HG02852 (cell line): ENCODE data around the gene FCRLA.

Experiments
- ATAC-seq: cut with Tn5 transposase; IDR thresholded peaks from one replicate; pipeline ENCODE4 v1.9.1; 2021; ENCODE audit warnings: mild to moderate bottlenecking, moderate library complexity; ENCODE audit not compliant: unreplicated experiment

FCRLA gene

DNA sequence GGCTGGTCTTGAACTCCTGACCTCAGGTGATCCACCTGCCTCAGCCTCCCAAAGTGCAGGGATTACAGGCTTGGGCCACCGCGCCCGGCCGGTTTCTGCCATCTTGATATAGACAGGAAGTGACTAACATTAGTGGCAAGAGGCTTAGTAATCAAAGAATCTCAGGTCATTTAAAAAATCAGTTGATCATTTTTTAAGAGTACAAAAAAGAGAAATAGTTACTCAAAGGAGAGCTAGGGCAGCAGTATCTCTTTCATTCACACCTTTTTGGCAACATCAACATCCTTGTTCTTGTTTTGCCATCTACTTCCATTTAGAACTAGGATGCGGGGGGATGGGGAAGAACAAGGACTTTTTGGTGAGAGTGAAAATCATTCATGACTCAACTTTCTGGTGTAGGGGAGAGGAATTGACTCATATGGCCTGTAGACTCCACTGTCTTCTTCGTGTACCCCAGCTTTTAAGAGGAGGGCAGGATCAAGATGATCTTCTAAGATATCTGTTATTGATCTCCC lies 23.1 kb downstream of the FCRLA start:
- ATAC-seq, result no peak

DNA sequence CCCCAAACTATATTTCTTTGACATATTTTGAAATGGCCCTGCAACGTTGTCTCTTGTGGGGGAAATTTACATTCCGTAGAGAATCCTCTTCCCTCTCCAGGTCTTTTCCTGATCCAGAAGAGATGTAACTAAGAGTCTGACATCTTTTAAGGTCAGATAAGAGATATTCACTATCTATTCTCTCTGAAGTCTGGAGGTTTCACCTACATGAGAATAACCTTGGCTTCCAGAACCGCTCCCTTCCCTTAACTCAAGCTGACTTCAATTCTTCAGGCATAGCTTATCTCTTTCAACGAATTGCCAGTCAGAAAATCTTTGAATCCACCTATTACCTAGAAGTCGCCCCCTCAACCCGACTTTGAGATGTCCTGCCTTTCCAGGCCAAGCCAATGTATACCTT lies 24.2 kb downstream of the FCRLA start:
- no peak for ATAC-seq

DNA sequence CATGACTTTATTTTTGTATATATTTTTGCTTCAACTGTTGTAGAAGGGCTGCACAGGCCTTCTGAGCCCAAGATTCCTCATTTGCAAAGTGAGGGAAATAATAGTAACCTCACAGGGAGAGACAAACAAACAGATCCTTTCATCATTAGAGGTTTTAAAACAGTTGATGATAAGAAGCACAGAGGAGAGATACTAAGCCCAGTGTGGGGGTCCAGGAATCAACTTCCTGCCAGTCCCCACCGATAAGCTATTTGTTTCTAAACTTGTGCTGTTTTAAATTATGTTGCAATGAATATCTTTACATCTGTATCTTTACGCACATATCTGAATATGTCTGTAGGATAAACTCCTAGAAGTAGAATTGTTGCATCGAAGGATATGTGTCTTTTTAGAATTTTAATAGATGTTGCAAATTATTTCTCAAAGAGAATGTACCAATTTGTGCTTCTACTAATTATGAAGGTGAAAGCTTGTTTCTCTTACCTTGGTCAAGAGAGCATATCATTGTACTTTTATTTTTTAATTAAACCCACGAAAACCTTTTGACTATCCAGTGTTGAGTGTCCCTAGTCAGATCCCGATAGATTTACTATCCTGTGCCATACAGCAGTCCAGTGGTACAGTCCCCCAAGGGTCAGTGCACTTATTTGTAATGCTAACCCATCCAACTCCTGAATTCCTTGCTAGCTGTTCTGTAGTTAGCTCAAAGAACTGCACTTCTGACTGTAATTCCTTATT lies 25.1 kb downstream of the FCRLA start:
- no peak for ATAC-seq

DNA sequence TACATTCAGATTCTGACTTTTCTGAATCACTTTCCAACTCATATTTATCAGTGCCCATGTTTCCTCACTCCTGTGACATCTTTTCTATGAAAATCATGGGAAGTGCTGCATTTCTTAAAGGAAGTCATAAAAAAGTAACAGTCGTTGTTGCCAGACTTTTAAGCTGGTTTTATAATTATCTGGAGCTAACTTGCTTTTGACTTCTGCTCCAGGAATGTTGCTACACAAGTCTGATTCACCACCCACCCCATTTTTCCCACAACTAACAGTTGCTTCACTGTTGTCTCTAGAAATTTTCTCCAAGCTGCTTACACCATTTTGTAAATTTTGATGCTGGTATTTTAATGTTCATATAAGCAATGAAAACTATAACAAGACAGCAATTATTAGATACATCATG lies 26.5 kb downstream of the FCRLA start:
- ATAC-seq, result no peak

DNA sequence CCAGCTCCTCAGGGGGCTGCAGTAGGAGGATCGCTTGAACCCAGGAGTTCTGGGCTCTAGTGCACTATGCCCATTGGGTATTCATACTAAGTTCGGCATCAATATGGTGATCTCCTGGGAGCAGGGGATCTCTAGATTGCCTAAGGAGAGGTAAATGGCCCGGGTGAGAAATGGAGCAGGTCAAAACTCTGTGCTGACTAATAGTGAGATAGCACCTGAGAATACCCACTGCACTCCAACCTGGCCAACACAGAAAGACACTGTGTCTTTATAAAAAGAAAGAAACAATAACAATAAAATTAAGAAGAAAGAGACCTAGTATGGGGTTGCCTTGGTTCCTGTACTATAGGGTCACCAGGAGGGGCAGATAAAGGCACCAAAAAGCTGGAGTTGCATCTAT lies 28.8 kb downstream of the FCRLA start:
- ATAC-seq, result no peak

DNA sequence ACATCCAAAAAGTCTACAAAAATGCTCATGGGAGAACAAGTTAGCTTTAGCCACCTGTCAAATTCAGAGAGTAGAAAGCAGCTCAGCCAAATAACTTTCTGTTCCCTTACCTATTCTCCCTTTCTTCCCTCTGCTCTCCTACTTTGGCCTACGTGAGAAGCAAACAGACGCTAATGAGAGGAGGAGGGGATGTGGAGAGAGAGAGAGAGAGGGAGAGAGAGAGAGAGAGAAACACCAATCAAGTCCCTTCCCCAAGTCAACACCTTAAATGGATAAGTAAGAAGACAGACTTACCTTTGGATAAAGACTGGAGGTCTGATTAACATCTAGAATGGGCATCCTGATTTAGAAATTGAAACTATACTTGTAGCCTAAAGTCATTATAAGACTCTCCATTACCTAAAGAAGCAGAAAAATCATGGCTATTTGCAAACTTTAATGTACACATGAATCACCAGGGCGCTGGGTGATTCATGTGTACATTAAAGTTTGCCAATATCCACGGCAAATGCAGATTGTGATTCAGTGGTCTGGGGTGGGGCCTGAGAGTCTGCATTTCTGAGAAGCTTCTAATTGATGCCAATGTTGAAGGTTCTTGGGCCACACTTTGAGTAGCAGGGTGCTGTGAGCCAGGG lies 29.4 kb downstream of the FCRLA start:
- ATAC-seq, result no peak

DNA sequence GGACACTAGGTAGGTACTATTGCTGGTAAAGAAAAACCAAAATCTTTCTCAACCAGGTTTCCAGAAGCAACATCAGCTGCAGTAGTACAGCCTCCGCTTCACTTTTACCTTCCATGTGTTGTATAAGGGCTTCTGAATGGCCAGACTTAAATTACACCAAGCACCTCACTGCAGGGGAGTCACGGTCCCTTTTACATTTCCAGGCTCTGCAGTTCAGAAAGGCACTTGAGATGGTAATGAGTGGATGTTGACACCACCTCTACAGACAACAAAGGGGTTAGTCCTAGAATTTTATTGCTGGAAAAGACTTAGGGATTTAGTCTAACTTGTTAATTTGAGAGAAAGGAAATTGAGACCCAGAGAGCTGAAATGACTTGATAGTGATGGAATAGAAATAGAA lies 30.6 kb downstream of the FCRLA start:
- no peak for ATAC-seq

DNA sequence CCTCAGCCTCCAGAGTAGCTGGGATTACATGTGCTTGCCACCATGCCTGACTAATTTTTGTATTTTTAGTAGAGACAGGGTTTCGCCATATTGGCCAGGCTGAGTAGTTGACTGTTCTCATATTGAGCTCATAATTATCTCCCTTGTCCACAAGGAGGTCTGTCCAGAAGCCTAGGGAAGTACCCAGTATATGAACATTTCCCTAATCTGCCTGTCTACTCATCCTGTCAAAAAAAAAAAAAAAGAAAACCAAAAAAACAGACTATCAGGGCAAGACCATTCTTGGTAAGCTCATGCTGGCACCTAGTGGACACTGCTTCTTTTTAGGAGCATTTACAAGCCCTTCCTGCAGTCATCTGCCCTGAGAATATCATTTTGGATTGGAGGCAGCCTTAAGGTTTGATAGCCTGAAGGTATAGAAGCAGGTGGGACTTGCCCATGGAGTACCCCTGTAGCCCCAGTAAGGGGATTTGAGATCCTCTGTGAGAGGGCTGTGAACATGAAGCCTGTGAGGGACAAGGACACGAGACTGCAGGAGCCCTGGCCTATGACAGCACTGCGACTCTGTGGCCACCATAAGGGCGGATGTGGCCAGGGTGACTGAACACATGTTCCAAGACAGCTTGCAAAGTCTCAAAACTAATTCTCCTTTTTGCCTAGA lies 31.7 kb downstream of the FCRLA start:
- peak; percentile 62 for ATAC-seq

DNA sequence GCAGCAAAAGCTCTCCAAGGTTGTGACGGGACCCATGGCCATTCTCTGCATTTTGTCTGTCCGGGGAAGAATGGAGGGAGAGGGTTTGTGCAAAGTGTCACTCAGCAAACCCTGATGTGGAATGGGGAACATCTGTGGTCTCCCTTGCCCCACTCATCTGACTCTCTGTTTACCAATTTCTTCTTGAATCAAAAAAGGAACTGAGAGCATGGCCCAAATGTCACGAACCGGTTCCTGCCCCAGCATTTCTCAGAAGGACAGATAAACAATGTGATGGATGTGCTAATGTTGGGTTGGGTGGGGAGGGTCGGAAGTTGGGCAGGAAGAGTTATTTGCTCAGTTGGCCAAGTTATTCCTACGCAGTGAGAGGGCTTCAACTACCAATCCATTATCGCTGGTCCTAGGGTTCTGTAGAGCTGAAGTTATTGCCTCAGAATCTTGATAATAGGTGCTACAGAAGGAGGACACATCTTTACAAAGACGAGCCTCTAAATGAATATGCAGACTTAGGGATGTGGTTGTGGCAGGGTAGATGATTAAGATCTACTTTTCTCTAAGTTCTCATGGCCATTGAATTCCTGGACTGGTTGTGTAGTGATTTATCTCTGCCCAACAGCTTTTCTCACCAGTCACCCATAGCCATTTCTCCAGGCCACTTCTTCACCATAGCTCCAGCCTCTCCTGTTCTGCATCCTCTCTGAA lies 33.0 kb downstream of the FCRLA start:
- ATAC-seq, result no peak

DNA sequence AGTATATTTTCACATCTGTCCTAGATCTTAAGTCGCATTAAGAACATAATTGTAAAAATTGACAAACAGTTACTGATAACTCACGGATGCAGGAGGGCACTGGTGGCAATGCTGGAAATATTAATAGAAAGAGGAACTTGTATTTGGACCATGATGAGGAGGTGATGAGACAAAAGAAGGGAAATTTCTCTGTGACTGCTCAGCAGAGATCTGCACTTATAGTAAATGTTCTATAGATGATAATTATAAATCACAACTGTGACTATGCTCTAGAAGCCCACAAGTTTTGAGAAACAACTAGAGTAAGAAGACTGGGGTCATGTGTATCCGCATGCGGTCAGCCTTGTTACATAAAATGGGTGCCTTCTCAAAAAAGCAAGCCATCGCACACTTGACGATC lies 33.9 kb downstream of the FCRLA start:
- ATAC-seq, result no peak

DNA sequence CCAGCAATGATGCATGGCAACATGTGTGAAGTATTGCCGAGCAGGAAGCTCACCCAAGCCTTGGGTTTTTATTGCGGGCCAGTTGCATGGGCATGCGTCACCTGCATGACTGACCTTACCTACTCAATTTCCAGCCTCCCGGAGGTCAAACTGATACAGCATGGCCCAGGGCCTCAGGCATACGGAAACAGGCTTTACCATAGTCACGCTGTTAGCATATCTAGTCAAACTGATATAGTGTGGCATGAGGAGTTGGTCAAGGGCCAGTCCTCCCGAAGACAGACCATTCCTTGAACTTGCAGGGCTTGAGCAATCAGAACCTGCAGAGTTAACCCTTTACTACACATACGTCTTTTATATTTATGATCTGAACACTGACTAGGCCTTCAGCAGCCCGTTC lies 36.2 kb downstream of the FCRLA start:
- no peak for ATAC-seq

DNA sequence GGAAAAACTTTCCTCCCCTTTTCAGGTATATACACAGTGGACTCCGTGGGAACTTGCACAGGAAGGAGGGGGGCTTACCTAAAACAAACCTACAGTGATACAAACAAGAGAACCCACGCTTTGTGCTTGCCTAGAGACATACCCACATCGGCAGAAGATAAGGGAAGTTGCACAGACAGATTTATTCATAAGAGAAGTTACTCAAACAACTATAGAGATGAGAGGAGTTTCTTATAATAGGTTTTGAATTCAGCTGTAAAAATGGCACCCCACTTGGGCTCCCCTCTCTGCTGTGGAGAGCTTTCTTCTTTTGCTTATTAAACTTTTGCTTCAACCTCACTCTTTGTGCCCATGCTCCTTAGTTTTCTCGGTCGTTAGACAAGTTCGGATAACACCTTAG lies 40.8 kb downstream of the FCRLA start:
- no peak for ATAC-seq

DNA sequence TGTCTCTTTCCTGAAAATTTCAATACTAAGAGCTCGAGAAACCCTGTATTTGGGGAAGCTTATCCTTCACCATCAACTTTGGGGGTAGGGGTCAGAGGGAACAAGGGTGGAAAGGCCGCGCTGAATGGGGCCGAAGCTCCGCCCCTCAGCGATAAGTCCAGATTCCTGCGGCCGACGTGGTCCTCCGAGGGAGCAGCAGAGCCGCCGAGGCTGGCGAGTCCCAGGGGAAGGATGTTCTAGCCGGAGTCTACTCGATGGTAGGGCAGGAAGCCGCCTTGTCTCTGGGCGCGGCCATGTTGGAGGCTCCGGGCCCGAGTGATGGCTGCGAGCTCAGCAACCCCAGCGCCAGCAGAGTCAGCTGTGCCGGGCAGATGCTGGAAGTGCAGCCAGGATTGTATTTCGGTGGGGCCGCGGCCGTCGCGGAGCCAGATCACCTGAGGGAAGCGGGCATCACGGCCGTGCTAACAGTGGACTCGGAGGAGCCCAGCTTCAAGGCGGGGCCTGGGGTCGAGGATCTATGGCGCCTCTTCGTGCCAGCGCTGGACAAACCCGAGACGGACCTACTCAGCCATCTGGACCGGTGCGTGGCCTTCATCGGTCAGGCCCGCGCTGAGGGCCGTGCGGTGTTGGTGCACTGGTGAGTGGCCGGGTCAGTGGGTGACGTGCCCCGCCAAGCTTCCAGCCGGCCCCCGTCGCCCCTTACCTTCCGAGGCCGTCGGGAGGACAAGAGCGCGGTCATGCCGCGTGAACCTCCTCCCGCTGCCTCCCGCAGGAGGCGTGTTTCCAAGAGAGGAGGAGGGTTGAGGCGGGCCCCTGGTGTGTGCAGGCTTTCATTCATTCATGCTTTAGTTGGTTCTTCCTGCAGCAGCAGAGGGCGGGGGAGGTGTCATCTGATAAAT lies 42.7 kb downstream of the FCRLA start, which contains the start of gene DUSP12:
Gene DUSP12 (plus strand): TSS at position 278 of the 899 bp plus-strand sequence. CDS start 16 bp downstream, at position 294.
- ATAC-seq, result peak; percentile 93

DNA sequence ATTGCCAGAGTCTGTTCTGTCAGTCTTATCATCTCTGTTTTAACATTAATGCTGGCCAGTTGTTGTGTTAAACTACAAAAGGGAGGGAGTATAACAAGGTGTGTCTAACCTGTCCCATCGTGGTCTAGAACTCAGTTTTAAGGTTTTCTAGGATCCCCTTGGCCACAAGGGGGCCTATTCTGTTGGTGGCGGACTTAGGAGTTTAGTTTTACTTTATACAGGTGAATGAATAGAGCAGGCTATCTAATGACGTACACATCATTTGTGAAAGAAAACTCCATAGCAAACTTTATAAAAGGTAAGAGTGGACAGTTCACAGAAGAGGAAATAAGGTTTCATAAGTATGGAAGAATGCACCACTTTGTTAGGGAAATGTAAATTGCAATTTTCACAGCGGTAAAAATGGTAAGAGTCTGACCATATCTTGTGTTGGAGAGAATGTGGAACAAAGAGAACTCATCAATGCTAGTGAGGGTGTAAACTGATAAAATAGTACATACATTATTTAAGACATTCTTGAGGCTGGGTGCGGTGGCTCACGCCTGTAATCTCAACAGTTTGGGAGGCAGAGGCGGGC lies 56.6 kb downstream of the FCRLA start:
- ATAC-seq, result no peak
